Endothelial cell of umbilical vein (primary cell): ENCODE data around the gene MISP3.

Source experiments
- CTCF ChIP-seq, 2 donors: IDR thresholded peaks; 1 replicate in 1 of 2; 2 replicates in 1 of 2; pipeline ENCODE4 v1.5.1; 2011; ENCODE audit warnings: low read length in 2 of 2, mild to moderate bottlenecking in 2 of 2, moderate library complexity in 2 of 2, control low read depth in 1 of 2, inconsistent platforms in 1 of 2, low read depth in 1 of 2; ENCODE audit not compliant: insufficient read depth in 1 of 2; ENCODE audit errors: extremely low read depth in 1 of 2
- EZH2 ChIP-seq: IDR thresholded peaks from 2 replicates; pipeline ENCODE4 v1.6.1; 2012; ENCODE audit warnings: borderline replicate concordance, low read depth, mild to moderate bottlenecking, moderate library complexity, low read length, inconsistent platforms; ENCODE audit not compliant: severe bottlenecking
- FOS ChIP-seq: IDR thresholded peaks from 2 replicates; pipeline ENCODE4 v1.6.1; 2011; ENCODE audit warnings: mild to moderate bottlenecking, low read length, moderate library complexity, borderline replicate concordance; ENCODE audit not compliant: insufficient read depth
- GATA2 ChIP-seq: IDR thresholded peaks from 2 replicates; pipeline ENCODE4 v1.7.0; 2011; ENCODE audit warnings: low read depth, mild to moderate bottlenecking, moderate library complexity, mixed read lengths, low read length; ENCODE audit not compliant: insufficient read length, insufficient read depth
- JUN ChIP-seq: IDR thresholded peaks from 2 replicates; pipeline ENCODE4 v1.6.1; 2011; ENCODE audit warnings: borderline replicate concordance, low read depth; ENCODE audit not compliant: insufficient read length, insufficient read depth
- MAX ChIP-seq: IDR thresholded peaks from 2 replicates; pipeline ENCODE4 v1.6.1; 2011; ENCODE audit not compliant: insufficient read depth, insufficient read length
- MYC ChIP-seq: IDR thresholded peaks from one replicate; pipeline ENCODE4 v1.6.1; 2011; ENCODE audit warnings: mild to moderate bottlenecking, low read depth, low read length
- POLR2A ChIP-seq: IDR thresholded peaks from 2 replicates; pipeline ENCODE4 v1.6.1; 2012; ENCODE audit warnings: low read depth, mild to moderate bottlenecking, control low read depth, low read length
- POLR2AphosphoS5 ChIP-seq: IDR thresholded peaks from 2 replicates; pipeline ENCODE4 v1.6.1; 2012; ENCODE audit warnings: low read depth, mild to moderate bottlenecking, control low read depth, low read length, moderate library complexity; ENCODE audit not compliant: insufficient read depth

- no peak for TF ChIP-seq EZH2
- no peak for TF ChIP-seq POLR2A
- no peak for TF ChIP-seq MAX
- no peak for TF ChIP-seq CTCF (IDR thresholded peaks at IDR 0.05; ENCODE audit: extremely low read depth in 1 of 2, insufficient read depth in 1 of 2, low read depth in 1 of 2, low read length in 2 of 2)
- TF ChIP-seq POLR2AphosphoS5: no peak
- no peak for TF ChIP-seq GATA2
- TF ChIP-seq JUN: no peak
- no peak for TF ChIP-seq MYC
- TF ChIP-seq FOS: no peak
Measured at GRCh38 chr19:14106840-14107239, 34.3 kb downstream of the MISP3 start.
